HG03469 (cell line): Measurements from ENCODE around the gene OTOA.
"Not testable (repeated sequence)": the region's sequence is repeated elsewhere in the genome, so short reads cannot be mapped to it uniquely, and the experiment has no call there.

Experiments used
- ATAC-seq: cut with Tn5 transposase; IDR thresholded peaks from one replicate; pipeline ENCODE4 v1.9.1; 2021; ENCODE audit warnings: mild to moderate bottlenecking, moderate library complexity, moderate number of reproducible peaks; ENCODE audit not compliant: unreplicated experiment

The OTOA gene

DNA sequence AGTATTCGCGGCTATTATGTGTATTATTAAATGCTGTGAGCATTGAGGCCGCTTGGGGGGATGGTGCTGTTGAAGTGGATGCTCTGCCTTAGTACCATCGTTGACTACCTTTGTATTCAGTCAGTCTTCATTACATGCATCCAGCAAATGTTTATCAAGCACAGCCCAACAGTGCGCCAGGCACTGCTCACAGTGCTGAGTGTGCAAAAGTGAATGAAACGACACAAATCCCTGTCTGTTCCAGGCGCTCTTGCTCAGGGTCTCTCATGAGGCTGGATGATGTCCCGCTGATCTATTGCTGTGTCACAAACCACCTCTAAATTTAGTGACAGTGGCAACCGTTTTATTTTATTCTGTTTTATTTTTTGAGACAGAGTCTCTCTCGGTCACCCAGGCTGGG is 53.8 kb downstream of the OTOA start:
- ATAC-seq, result no peak

DNA sequence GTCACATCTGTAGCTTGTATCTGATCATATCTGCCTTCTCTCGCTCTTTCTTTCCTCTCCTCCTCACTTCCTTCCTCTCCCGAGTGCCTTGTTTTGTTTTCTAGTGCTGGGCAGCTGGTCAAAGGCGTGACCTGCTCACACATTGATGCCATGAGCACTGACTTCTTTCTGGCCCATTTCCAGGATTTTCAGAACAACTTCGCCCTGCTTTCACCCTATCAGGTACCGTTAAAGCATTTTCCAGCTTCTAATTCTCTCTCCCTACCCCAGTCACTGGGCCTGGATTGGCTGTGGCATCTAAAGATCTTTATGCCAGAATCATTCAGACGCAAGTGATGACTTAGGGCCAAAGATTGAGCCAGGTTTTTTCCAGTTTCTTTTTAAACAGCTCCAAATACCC is 55.5 kb downstream of the OTOA start:
- ATAC-seq, result no peak

DNA sequence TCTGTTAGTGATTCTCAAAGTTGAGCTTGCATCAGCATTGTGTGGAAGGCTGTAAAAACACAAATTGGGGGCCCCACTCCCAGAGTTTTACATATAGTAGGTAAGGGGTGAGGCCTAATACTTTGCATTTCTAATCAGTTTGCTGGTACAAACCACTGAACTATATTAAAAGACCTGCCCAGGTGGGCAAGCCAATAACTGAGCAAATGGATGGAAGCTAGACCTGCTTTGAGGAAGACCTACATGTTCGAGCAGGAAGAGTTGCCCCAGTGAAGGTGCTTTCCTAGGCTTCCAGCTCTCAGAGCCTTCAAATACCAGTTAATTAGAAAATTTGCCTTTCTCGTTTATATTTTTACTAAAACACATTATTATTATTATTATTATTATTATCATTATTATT is 56.8 kb downstream of the OTOA start:
- no peak for ATAC-seq

DNA sequence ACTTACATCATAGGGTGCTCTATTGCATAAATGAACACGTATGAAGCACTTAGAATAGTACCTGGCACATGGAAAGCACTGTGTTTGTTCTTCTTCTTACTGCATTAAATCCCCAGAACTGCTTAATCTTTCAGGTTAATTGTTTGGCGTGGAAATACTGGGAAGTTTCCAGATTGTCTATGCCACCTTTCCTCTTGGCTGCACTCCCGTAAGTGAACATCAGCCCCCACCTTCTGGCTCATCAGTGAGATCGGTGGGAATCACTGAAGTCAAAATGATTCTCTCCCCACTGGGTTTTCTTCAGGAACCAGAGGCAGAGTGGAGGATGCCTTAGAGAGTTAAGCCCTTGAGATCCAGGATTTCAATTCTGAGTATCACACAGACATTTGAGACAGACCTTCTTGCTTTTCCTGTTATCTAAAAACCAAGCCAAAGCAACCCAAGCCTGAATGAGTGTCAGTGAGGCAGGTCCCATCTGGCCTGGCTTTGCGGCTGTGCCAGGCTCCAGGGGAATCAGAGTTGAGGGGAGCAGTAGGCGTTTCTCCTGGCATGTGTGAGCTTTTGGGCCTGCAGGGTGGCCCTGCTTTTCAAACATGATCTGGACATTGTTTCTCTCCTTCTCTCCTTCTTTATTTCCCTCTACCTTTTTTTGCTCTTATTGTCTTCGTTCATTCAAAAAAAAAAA is 59.1 kb downstream of the OTOA start:
- ATAC-seq, result no peak

DNA sequence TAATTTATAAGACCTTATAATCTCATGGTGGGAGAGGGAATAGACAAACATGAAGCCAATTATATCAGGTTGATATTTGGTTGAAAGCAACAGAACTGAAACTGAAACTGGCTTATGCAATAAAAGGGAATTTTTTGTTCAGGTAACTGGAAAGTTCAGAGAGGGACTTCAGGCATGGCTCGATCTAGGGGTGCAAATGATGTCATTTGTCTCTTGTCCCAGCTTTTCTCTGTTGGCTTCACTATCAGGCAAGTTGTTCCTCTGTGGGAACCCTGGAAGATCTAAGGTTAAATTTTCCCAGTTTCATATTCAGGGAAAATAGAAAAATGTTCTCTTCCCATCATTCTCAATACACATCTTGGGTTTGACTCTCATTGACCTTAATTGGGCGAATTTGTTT is 59.8 kb downstream of the OTOA start:
- ATAC-seq, result no peak

DNA sequence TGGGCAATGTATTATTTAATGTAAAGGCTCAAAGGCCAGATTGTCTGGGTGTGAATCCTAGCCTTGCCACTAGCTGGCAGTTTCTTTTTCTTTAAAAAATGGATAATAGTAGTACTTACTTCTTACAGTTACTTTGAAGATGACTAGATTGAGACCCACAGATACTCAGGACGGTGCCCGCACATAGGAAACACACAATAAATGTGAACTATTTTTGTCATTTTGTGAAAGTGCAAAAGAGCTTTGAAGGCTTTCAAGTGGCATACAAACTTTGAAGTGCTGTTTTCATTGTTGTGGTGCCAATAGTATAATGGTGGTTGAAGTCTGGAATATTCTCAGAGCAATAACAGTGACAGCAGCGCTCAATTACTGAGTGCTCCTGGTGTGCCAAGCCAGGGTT is 63.6 kb downstream of the OTOA start:
- no peak for ATAC-seq

DNA sequence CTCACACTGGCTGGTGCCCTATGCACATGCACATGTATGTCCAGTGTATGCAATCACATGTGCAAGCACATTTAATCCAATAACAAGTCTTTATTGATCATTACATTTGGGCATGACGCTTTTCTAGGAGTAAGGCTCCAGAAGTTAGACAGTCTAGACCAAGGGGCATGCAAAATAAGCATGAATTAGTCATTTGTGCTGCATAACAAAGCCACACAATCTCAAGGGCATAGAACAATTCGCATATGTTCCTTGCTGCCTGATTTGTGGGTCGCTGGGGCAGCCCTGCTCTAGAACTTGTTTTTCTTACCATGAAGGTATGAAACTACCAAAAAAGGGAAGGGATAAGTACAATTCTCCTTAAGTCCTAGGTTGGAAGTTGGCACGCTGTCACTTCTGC is 67.5 kb downstream of the OTOA start:
- ATAC-seq, result not testable (repeated sequence)

DNA sequence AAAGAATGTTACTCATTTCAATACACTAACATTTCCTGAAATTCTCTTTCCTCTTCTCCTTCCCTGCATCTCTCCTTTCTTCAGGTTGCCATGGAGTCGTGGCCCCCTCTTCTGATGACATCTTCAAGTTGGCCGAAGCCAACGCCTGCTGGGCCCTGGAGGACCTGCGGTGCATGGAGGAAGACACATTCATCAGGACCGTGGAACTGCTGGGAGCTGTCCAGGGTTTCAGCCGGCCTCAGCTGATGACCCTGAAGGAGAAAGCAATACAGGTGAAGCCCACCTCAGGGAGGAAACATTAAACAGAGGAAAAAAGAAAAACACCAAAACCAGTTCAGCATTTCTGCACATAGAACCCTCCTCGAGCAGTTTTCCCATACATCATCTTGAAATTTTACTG is 76.9 kb downstream of the OTOA start:
- ATAC-seq, result not testable (repeated sequence)

DNA sequence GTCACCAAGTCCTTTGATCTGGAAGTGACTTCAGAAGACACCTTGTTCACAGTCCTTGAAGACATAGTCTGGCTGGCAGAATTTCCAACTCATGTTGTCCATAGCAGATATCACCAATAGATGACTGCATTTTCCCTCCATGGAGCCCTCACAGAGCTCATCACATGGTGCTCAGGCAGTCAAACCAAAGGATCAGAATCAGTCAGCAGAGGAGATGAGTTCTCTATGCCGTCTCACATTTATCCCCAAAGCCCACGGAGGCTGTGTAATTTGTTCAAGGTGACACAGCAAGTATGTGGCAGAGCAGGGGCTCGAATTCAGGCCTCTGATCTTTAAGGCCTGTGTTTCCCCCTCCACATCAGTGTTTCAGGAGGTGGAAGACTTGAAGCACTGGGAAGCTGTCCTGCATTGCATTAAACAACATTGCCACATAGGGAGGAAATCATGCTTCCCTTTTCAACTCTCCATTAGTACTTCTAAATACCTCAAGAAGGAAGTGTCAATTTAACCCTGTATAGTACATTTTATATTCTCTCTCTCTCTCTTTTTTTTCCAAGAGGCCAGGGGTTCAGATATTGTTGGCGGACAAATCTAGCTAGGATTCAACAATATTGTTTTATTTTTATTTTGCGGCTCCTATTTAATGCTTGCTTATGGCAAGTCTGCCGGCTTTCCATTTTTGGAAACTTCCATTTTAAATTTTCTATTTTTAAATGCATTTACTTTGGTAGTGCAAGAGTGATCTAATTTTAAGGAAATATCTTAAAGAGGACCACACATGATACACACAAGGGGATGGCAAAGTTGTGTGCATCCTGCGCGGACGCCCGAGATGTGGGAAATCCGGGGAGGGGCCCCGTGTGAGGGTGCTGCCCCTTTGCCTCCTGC is 92.7 kb downstream of the OTOA start:
- ATAC-seq, result not testable (repeated sequence)

DNA sequence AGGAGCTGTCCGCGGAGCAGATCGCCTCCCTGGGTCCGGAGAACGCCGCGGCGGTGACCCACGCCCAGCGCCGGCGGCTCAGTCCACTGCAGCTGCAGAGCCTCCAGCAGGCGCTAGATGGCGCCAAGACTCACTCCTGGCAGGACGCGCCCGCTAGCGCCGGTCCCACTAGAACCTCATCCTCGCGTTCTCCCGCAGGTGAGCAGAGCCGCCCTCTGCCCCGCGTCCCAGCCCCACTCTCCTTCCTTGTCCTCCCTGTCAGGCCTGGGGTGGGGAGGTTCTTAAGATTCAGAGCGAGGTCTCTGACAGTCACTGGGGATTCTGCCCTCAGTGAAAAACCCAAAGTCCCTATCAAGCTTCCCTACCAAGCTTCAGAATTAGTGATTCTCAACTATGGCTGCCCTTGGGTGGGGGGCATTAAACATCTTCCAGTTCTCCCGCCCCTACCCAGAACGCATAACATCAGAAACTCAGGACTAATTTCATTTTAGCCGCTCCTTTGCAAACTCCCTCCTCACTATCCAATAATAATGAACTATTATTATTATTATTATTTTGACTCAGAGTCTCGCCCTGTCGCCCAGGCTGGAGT is 93.4 kb downstream of the OTOA start:
- ATAC-seq, result not testable (repeated sequence)

DNA sequence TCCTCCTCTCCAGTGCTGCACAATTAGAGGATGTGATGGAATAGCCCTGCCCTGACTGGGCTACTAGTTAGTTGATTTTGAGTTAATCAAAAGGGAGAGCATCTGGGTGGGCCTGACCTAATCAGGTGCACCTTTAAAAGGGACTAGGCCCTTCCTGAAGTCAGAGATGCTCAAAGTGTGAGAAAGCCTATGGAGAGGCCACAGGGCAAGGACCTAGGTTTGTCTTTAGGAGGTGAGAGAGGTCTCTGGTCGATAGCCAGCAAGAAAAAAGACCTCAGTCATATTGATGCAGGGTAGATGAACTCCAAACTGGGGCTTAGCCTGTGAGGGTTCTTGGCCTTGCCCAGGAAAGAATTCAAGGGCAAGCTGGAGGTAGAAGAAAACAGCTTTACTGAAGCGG is 104.5 kb downstream of the OTOA start:
- ATAC-seq, result not testable (repeated sequence)

DNA sequence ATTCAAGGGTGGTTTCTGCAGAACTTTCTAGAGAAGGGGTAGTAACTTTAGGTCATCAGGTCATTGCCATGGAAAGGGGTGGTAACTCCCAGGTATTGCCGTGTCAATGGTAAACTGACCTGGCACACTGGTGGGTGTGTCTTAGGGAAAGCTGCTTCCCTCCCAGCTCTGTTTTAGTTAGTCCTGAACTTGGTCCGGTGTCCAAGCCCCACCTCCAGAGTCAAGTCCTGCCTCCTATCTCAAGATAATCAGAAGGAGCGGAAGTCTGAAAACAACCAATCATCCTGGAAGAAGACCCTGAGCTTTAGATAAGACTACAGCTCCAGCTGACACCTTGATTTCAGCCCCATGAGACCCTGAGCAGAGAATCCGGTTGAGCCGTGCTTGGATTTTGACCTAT is 105.0 kb downstream of the OTOA start:
- not testable (repeated sequence) for ATAC-seq

DNA sequence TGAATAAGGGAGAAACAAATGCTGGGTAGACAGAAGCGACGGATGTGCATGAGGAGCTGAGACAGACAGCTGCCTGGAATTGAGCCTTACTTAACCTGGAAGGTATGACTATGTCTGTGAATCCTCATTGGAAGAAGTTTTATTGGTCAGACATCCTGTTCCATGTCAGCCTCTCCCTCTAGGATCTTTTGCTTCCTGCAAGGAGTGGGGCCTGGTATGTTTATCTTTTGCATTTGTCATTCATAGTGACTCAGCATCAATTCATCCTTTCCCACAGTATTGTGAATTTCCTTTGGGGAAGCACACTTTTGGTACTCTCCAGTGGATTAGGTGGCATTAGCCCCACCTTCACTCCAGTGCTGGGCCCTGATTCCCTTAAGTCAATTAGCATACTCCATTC is 105.5 kb downstream of the OTOA start:
- not testable (repeated sequence) for ATAC-seq

DNA sequence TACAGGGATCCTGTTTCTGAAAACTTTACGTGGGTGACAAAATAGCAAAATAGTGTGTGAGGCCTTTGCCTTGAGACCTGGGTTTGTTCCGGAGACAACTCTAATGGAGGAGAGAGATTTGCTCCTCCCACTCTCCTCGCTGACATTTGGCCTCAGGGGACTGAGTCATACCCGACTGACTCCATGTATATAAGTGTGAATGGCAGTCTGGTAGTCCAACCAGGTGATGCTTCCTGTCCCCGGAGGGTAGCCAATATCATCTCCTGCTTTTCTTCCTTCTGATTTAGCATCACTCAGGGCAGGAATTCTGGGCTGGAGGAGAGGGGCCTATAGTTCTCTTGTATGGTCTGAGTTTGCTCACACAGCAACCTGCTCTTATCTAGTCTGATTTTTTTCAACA is 106.8 kb downstream of the OTOA start:
- ATAC-seq, result not testable (repeated sequence)

DNA sequence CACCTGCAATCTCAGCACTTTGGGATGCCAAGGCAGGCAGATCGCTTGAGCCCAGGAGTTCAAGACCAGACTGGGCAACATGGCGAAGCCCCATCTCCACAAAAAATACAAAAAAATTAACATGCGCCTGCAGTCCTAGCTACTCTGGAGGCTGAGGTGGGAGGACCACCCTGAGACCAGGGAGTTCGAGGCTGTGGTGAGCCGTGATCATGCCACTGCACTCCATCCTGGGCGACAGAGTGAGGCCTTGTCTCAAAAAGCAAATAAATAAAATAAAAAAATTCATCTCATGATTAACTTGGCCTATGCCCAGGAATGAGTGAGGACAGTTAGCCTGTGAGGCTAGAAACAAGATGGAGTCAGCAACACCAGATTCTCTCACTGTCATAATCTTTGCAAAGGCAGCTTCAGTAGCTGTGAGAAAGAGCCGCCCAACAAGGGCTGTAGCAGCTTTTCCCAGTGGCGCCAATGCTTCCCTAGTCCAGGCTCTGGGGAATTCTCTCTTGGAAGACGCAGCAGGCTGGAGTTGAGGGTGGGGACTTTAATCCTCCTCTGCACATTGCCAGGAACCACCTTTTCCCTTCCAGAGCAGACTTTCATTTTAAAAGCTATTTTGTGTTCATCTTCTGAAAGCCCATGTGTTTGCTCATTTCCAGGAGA is 108.9 kb downstream of the OTOA start:
- ATAC-seq, result not testable (repeated sequence)

DNA sequence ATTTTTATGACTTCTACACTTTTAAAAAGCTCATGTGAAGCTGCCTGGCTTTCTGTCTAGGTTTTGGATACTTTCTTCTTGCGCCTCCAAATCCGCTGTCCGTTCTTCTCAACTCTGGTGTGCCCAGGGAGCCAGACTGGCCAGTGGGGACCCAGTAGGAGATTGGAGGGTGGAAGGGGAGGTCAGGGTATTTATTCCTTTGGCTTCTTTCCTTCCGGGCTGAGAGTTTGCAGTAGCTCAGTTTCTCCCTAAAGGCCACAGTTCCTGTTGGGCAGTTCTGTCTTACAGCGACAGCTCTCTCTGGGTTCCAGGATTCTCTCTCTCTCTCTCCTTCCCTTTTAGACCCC is 109.4 kb downstream of the OTOA start:
- ATAC-seq, result not testable (repeated sequence)

DNA sequence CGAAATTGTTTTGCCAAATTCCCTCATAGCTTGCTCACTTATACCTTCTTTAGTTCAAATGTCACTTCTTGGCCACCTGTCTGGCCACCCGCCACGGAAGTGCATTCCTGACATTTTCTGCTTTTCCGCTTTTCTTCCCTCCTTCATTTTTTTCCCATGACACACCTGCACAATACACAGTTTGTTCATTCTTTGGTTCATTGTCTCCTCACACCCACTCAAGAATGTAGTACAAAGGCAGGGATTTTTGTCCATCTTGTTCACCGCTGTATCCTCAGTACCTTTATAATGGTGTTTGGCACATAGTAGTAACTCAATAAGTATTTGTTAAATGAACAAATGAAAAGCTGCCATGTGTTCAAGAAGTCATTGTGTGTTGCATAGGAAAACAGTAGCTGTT is 116.8 kb downstream of the OTOA start:
- ATAC-seq, result not testable (repeated sequence)

DNA sequence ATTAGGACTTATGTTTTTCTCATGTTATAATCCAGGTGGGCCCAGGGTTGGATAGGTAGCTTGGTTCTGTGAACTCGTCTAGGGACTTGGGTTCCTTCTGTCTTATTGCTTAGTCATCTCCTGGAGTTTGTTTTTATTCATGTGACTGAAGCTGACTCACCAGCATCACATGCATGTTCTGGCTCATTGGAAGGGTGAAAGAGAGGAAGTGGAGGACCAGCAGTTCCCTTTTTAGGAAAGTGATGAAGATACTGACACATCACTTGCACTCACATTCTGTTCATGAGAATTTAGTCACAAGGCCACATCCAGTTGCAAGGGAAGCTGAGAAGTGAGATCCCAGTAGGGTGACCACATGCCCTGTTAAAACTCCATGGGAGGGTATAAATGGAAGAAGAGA is 126.7 kb downstream of the OTOA start:
- ATAC-seq, result peak; percentile 51

DNA sequence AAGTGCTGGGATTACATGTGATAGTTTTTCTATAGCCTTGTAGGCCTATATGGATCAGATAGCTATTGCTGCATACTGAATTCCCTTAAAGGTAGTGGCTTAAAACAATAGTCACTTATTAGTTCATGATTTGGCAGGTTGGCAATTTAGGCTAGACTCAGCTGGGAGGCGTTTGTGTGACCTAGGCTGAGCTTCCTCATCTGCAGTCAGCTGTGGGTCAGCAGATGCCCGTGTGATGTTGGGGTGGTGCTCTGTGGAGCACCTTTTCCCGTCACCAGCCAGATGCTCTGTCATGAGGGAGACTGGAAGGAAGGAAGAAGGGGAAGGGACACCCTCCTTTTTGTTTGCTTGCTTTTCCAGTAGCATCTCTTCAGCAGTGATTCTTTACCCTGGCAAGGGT is 129.5 kb downstream of the OTOA start:
- ATAC-seq, result not testable (repeated sequence)

DNA sequence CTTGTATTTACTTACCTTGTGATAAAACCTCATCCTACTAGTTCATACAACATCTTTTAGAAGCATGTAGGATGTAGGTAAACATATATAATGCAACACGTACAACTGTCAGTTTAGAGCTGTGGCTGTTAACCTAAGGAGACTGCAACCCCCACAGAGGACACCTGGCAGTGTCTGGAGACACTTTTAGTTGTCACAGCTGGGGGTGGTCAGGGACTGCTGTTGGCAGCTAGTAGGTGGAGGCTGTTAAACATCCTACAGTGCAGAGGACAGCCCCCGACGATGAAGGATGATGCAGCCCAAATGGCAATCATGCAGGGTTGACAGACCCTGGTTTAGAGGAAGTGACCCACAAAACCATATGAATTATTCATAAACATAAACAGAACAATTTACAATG is 134.8 kb downstream of the OTOA start:
- not testable (repeated sequence) for ATAC-seq
